GM21423 (cell line): Measurements from ENCODE around the gene PPM1H.
"Not testable (repeated sequence)": the region's sequence is repeated elsewhere in the genome, so short reads cannot be mapped to it uniquely, and the experiment has no call there.

Experiments
- ATAC-seq: cut with Tn5 transposase; IDR thresholded peaks from one replicate; pipeline ENCODE4 v1.9.1; 2021; ENCODE audit warnings: mild to moderate bottlenecking, moderate library complexity; ENCODE audit not compliant: unreplicated experiment

The PPM1H gene

GRCh38 chr12:62934799-62935674 is at the start of gene PPM1H:
Gene PPM1H, minus strand, starts transcription at chr12:62935150. Its CDS starts 414 bp downstream, at chr12:62934736.
- ATAC-seq: peak; percentile 83

GRCh38 chr12:62983594-62983993 is 48.6 kb upstream of the PPM1H start:
- ATAC-seq: no peak

GRCh38 chr12:62978768-62979167 is 43.8 kb upstream of the PPM1H start:
- ATAC-seq: no peak

GRCh38 chr12:62977883-62978282 is 42.9 kb upstream of the PPM1H start:
- ATAC-seq: no peak

GRCh38 chr12:62977418-62977817 is 42.5 kb upstream of the PPM1H start:
- ATAC-seq: no peak

- ATAC-seq: no peak
Observed at GRCh38 chr12:62976110-62976662, 41.2 kb upstream of the PPM1H start.

- ATAC-seq: no peak
Observed at GRCh38 chr12:62971769-62972525, 37.0 kb upstream of the PPM1H start.

- no peak for ATAC-seq
Observed at GRCh38 chr12:62969695-62970094, 34.7 kb upstream of the PPM1H start.

GRCh38 chr12:62967701-62968100 is 32.8 kb upstream of the PPM1H start:
- no peak for ATAC-seq

- no peak for ATAC-seq
Observed at GRCh38 chr12:62966990-62967506, 32.1 kb upstream of the PPM1H start.

- ATAC-seq: not testable (repeated sequence)
Observed at GRCh38 chr12:62966446-62966989, 31.6 kb upstream of the PPM1H start.

- not testable (repeated sequence) for ATAC-seq
Observed at GRCh38 chr12:62965700-62966099, 30.8 kb upstream of the PPM1H start.

- ATAC-seq: not testable (repeated sequence)
Observed at GRCh38 chr12:62965242-62965641, 30.3 kb upstream of the PPM1H start.

- no peak for ATAC-seq
Observed at GRCh38 chr12:62963486-62964041, 28.6 kb upstream of the PPM1H start.

- ATAC-seq: no peak
Observed at GRCh38 chr12:62960324-62960723, 25.4 kb upstream of the PPM1H start.

GRCh38 chr12:62959745-62960144 is 24.8 kb upstream of the PPM1H start:
- no peak for ATAC-seq

- ATAC-seq: no peak
Observed at GRCh38 chr12:62957233-62957953, 22.4 kb upstream of the PPM1H start.

GRCh38 chr12:62955678-62956077 is 20.7 kb upstream of the PPM1H start:
- no peak for ATAC-seq

- ATAC-seq: no peak
Observed at GRCh38 chr12:62950317-62950716, 15.4 kb upstream of the PPM1H start.

GRCh38 chr12:62948123-62948522 is 13.2 kb upstream of the PPM1H start:
- ATAC-seq: no peak
